ENCODE measurements around the gene CREM.

CREM gene

GRCh38 chr10:35133586-35133985 lies 6.9 kb downstream of the CREM start:
- no peak for DNase-seq (ENCODE audit: low read depth in 1 of 2, low spot score in 1 of 2)
- Histone ChIP-seq H3K27ac (replicated peaks) (no peak overlapping the region), H3K27me3 (ENCODE audit: insufficient read depth, poor library complexity, severe bottlenecking) (no peaks in the 10 kb centered on the region), H3K4me3 (replicated peaks; ENCODE audit: insufficient read depth, low read length) (no peak overlapping the region)
- TF ChIP-seq SPI1 (IDR thresholded peaks at IDR 0.05; ENCODE audit: borderline replicate concordance, low read depth) (no peak), GABPA (IDR thresholded peaks at IDR 0.05; ENCODE audit: low read depth) (no peak), REST (IDR thresholded peaks at IDR 0.05; ENCODE audit: insufficient replicate concordance, low read depth) (no peak), POLR2AphosphoS5 (IDR thresholded peaks at IDR 0.05; ENCODE audit: low read depth) (no peak), CTCF (IDR thresholded peaks at IDR 0.05; ENCODE audit: insufficient read depth, low read length) (no peak)

- peak overlapping the region; percentile 59 for H3K27ac ChIP-seq (replicated peaks)
- H3K4me3 ChIP-seq (replicated peaks; ENCODE audit: insufficient read depth, low read length) = no peak overlapping the region
- DNase-seq (ENCODE audit: low read depth in 1 of 2, low spot score in 1 of 2) = peak in 1 of 2 experiments; percentile 62
- H3K27me3 ChIP-seq (ENCODE audit: insufficient read depth, poor library complexity, severe bottlenecking) = no peaks in the 10 kb centered on the region
- TF ChIP-seq CTCF (IDR thresholded peaks at IDR 0.05; ENCODE audit: insufficient read depth, low read length) (no peak), SPI1 (IDR thresholded peaks at IDR 0.05; ENCODE audit: borderline replicate concordance, low read depth) (peak; percentile 54)
Observed at GRCh38 chr10:35135861-35136260, 9.2 kb downstream of the CREM start.

- H3K4me3 ChIP-seq (replicated peaks; ENCODE audit: insufficient read depth, low read length) = no peak overlapping the region
- H3K27me3 ChIP-seq (ENCODE audit: insufficient read depth, poor library complexity, severe bottlenecking) = no peaks in the 10 kb centered on the region
- peak overlapping the region; percentile 59 for H3K27ac ChIP-seq (replicated peaks)
- peak in 1 of 2 experiments; percentile 26 for DNase-seq (ENCODE audit: low read depth in 1 of 2, low spot score in 1 of 2)
- TF ChIP-seq POLR2AphosphoS5 (IDR thresholded peaks at IDR 0.05; ENCODE audit: low read depth) (no peak), SPI1 (IDR thresholded peaks at IDR 0.05; ENCODE audit: borderline replicate concordance, low read depth) (peak; percentile 78)
Observed at GRCh38 chr10:35136263-35136815, 9.7 kb downstream of the CREM start.

GRCh38 chr10:35140126-35140525 lies 13.5 kb downstream of the CREM start:
- Histone ChIP-seq H3K27me3 (ENCODE audit: insufficient read depth, poor library complexity, severe bottlenecking) (no peaks in the 10 kb centered on the region), H3K27ac (replicated peaks) (no peak overlapping the region), H3K4me3 (replicated peaks; ENCODE audit: insufficient read depth, low read length) (no peak overlapping the region)
- no peak for TF ChIP-seq POLR2AphosphoS5 (IDR thresholded peaks at IDR 0.05; ENCODE audit: low read depth)
- TF ChIP-seq SPI1 (IDR thresholded peaks at IDR 0.05; ENCODE audit: borderline replicate concordance, low read depth) = no peak
- no peak for TF ChIP-seq GABPA (IDR thresholded peaks at IDR 0.05; ENCODE audit: low read depth)
- TF ChIP-seq REST (IDR thresholded peaks at IDR 0.05; ENCODE audit: insufficient replicate concordance, low read depth) = no peak
- TF ChIP-seq CTCF (IDR thresholded peaks at IDR 0.05; ENCODE audit: insufficient read depth, low read length) = no peak
- no peak for DNase-seq (ENCODE audit: low read depth in 1 of 2, low spot score in 1 of 2)
